HG03060 (cell line): ENCODE results near the gene CHST14.

ENCODE experiments used
- ATAC-seq: cut with Tn5 transposase; IDR thresholded peaks from one replicate; pipeline ENCODE4 v1.9.1; 2021; ENCODE audit warnings: low read depth, moderate number of reproducible peaks; ENCODE audit not compliant: unreplicated experiment

Gene CHST14

DNA sequence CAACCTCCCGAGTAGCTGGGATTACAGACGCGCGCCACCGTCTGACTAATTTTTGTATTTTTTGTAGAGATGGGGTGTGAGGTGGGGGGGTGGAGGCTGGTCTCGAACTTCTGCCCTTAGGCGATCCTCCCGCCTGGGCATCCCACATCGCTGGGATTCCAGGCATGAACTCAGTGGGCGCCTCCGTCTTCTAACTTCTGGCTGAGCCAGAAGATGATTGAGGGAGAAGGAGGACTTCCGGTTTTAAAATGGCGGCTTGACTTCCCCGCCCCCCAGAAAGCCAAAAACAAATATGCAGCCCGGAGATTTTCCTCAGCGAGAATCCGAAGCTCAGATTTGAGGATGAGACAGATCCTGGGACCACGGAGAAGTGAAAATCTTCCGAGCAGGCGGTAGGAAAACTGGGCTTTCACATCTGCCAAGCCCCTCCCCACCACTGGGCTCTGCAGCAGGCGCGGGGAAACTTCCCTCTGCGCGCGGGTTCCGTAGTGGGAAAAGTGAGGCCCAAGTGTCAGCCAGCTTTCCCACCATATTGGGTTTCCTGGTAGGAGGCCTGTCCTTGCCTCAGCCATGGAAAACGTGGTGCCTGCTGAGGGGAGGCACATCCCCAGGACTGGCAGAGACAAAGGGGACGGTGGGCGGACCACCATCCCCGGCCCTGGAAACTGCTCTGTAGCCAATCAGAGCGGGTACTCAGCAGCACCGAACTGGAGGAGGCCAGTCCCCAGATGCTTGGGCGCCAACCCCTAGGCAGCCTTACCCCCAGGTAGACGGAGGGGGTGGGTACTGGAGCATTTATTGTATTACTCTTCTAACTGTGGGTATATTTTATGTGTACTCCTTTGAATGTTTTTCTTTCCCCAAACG, 17.3 kb downstream of the CHST14 start:
- ATAC-seq, result no peak

DNA sequence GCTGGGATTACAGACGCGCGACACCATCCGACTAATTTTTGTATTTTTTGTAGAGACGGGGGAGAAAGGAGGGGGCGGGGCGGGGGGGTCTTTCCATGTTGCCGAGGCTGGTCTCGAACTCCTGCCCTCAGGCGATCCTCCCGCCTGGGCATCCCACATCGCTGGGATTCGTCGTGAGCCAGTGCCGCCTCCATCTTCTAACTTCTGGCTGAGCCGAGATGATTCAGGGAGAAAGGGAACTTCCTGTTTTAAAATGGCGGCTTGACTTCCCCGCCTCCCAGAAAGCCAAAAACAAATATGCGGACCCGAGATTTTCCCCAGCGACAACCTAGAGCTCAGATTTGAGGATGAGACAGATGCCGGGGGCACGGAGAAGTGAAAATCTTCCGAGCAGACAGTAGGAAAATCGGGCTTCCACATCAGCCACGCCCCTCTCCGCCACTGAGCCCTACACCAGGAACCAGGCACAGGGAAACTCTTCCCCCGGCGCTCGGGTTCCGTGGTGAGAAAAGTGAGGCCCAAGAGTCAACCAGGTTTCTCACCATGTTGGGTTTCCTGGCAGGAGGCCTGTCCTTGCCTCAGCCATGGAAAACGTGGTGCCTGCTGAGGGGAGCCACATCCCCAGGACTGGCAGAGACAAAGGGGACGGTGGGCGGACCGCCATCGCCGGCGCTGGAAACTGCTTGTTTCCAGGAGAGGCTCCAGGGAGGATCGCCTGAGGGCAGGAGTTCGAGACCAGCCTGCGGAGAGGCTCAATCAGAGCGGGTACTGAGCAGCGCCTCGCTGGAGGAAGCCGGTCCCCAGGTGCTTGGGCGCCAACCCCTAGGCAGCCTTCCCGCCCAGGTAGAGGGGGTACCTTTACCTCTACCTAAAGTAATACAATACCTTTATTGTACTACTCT, 18.7 kb downstream of the CHST14 start:
- no peak for ATAC-seq

DNA sequence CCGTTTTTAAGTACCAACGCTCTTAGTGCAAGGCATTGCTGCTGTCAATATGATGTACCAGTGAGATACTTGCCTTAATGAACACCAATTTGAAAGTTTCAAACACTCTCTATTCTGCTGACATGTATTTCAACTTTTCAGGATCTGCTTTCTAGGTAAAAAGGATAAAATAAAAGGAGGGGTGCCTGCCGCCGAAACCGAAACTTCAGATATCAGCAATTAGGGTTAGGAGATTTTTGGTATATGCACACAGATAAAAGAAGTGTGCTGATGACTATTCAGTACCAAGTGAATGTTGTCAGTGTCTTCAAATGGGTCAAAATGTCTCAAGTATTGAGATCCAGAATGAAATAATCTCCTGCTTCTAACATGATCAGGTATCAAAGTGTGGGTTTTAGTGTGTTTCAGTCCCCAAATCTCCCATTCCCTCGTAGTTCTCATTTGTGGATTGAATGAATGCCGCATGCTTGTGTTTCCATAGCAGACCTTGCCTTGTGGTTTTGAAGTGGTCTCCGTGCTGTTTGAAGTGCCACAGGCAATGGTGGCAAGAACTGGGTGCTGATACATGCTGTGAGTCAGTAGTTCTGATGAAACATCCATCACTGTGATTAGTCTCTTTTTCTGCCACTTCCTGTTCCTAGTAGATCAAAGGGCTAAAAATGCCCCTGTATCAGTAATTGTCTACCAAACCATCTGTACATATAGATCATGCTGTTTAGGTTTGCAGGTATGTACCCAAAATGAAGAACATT, 22.5 kb downstream of the CHST14 start:
- no peak for ATAC-seq

DNA sequence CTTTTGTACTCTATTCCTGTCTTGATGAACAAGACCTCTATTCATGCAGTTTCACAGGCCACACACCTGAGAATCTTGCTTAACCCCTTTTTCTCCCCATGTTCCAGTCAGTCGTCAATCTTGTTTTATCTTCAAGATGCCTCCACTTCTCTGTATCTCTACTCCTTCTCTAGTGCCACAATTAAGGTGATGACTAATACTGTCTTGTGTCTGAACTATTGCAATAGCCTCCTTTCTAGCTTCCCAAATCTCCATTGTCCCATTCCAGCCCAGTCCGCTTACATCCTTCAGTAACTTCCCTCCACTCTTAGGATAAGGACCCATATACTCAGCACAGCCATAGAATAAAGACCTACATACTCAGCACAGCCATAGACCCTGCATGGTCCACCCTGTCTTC, 24.7 kb downstream of the CHST14 start:
- ATAC-seq, result no peak

DNA sequence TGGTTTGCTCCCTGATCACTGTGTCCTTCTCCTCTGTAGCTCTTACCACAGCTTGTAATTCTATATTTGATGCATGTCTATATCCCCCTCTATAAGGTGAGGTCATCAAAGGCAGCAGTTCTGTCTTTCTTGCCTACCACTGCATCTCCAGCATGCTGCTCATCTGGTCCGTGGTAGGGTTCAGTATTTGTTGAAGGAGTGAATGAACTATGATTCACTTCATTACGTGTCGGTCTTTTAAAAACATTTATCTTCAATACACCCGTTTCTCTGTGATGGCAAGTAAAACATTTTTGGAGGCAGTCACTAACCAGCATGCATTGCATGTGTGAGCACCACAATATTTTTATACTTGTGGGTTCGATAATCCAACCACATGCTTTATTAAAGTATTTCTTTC, 27.6 kb downstream of the CHST14 start:
- ATAC-seq, result no peak

DNA sequence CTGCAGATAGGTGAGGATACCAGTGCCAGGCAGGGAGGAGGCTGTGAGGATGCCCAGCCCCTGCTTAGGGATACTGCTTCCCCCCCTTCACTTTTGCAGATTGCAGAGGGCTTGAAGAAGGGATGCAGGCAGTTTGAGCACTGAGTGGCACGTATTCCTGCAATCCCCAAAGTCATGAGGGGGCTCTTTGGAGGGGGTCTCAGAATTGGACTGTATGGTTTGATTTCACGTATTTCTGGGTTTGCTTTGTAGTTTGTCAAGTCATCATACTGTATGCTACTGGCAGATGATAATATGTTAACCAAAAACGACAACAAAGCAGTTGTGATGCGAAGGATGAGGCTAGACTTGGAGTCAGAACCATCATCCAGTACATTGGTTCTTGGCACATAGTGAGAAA, 28.1 kb downstream of the CHST14 start:
- ATAC-seq, result no peak

DNA sequence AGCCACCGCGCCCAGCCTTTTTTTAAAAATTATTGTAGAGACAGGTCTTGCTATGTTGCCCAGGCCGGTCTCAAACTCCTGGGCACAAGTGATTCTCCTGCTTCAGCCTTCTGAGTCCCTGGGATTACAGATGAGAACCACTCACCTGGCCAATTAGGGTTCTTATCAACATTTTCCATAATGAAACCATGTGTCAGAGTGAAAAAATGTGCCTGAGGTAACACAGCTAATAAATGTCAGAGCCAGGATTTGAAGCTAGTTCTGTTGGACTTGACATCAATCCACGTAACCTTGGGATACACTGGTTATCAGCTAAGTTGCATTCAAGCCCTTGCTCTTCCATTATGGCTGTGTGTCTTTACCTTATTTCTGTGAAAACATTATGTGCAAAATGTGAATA, 29.1 kb downstream of the CHST14 start:
- ATAC-seq, result no peak

DNA sequence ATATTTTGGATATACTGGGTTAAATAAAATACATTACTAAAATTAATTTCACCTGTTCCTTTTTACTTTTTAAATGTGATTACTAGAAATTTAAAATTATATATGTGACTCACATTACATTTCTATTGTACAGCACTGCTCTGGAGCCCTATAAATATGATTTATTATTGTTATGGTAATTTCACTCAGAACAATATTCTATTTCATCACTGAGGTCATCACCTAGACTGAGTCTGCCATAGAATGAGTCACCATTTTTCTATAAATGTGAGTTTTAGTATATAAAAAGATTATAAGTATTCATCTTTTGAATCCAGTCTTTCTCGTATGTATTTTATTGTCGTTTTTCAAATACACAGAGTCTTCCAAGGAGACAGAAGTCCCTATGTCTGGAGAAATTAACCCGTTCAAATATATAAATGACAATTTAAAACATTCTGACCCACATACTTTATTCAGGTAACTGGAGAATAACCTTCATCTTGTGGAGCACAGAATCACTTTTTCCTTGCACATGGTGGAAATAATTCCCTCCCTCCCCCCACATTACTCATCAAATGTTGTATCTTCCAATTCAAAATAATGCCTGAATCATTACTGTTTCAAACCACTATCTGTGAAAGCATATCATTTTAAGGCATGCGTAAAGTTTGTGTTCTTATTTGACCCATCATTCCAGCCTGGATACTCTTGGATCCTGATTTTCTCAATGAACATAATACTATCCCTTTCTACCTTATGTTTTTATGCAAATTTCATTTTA, 30.0 kb downstream of the CHST14 start:
- ATAC-seq, result no peak

DNA sequence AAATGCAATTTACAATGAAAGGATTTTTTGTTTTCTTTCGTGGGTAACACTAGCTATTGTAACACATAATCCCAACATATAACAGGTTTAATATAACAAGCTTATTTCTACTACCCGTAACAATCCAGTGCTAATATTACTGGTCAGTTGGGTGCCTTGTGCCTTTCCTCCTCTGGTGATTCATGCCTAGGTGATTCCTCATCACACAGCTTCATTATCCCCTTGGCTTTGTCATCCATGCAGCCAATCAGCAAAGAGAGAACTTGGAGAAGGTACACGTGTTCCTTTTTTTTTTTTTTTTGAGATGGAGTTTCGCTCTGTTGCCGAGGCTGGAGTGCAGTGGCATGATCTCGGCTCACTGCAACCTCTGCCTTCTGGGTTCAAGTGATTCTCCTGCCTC, 30.7 kb downstream of the CHST14 start:
- no peak for ATAC-seq

DNA sequence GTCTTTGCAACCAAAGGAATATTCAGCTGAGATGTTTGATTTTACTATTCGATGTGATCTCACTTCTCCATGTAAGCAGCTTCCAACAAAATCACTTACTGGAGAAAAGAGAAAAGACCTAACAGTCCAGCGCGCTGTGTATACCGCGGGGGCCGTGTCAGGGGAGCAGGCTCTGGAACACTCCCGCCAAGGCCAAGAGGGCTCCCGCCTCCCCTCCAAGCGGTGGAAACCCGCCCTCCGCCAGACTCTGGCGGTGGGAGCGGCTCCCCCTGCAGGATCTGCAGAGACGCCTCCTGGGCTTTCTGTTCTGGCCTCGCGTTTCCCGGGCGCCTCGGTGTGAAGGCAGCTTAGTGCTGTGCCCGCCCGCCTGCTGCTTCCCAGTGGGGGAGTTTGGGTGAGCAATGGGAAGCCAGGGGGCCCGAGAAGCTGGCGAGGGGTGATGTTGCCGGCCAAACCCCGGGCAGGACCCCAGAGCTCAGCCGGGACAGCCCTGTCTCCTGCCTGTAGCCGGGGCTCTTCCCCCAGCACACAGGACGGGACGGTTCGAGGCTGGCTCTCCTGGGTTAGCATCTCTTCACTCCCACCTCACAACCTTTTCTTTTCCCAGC, 36.3 kb downstream of the CHST14 start:
- ATAC-seq, result no peak

DNA sequence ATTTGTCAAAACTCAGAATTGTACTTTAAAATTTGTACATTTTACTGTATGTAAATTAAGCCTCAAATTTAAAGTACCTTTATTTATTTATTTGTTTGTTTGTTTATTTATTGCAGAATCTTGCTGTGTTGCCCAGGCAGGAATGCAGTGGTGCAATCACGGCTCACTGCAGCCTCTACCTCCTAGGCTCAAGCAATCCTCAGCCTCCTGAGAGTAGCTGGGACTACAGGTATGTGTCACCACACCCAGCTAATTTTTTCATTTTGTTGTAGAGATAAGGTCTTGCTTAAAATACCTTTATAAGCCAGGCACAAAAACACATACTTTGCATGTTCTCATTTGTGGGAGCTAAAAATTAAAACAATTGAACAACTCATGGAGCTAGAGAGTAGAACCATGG, 37.4 kb downstream of the CHST14 start:
- no peak for ATAC-seq

DNA sequence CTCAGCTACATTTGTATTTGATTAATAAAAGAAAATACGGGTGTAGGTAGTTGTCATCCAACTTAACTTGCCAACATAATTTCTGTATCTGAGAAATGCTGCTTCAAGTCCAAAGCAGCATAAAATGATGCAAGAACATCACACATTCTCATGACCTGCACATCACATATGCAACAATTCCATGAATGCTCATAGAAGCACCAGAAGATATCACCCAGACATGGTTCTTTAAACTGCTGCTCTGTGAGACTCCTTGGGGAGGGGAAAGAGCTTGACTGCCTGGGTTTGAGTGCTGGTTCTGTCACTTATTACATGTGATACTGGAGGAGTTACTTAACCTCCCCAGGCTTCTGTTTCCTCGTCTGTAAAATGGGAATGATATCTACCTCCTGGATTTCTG, 39.4 kb downstream of the CHST14 start:
- no peak for ATAC-seq

DNA sequence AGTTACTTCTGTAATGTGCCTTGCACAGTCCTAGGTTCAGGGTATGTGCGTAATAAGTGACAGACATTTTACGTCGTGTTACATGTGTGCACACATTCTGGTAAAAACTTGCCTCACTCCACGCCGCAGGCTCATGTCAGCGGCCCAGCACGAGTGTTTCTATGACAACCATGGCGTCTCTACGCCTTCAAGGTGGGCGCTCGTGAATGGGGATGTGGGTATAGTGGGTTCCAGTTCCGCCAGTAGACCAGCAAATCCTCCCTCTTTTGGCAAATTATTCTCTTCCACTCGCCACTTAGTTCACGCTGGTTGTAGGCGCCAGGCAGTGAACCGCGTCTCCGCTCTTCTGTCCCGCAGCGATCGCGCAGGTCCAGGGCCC, 40.3 kb downstream of the CHST14 start:
- no peak for ATAC-seq

DNA sequence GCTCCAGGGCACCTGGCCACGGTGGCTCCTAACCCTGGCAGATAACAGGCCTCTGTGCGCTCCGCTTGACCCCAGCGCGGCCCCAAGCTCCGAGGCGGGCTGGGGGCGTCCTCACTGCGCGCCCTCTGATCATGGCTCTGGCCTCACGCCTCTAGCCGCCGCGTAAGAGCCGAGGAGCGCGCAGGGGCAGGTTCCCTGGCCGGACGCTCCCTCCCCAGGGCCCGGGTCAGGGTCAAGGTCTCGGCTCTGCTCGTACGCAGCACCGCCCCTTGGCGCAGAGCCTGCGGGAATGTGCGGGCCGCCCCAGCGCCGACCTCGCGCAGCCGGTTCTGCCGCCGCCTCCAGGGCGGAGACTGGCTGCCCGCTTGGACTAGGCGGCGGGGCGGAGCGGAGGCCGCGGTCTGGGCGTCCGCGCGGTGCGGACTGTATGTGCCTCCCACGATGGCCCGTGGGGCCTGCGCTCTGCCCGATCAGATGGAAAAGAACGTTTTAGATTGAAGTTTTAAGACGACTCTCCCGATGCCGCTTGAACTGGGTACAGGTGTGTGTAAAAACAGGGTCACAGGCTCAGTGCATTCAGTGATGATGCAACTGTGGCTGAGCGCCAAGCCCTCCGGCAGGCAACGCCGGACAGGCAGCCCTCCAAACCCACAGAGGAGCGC, 40.8 kb downstream of the CHST14 start:
- ATAC-seq, result no peak

DNA sequence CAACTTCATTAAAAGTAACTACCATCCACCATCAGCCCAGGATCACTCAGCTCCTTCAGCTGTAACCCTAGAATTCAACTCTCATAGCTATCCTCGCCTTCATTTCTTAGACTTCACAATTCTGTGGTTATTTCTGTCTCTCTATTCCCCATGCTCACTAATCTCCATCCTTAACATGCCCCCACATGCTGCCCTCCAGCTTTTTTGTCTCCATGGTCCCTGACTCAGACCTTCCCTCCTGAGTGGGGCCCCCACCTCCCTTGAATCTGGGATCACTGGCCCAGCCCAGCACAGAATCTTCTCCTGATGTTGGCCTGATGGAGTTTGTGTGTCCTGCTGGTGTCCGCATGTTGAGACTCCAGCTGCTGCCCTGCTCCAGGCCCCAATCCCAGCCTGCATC, 41.7 kb downstream of the CHST14 start:
- ATAC-seq, result no peak

DNA sequence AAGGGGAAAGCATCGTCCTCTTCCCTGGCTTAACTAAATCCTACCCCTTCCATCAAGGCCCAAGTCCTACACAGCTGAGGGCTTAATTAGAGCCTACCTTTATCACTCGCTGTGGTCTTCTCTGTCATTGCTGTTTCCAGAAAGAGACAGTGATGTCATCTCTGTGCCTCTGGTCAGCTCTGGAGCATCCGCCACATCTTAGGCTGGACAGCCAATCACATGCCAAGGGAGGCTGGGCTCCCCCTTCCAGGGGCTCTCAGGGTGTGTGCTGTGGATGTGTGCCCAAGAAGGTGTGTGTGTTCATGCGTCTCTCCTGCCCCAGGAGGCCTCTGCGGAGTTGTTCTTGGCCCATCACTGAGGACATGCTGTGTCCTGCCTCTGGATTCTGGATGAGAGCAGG, 42.8 kb downstream of the CHST14 start:
- ATAC-seq, result no peak

DNA sequence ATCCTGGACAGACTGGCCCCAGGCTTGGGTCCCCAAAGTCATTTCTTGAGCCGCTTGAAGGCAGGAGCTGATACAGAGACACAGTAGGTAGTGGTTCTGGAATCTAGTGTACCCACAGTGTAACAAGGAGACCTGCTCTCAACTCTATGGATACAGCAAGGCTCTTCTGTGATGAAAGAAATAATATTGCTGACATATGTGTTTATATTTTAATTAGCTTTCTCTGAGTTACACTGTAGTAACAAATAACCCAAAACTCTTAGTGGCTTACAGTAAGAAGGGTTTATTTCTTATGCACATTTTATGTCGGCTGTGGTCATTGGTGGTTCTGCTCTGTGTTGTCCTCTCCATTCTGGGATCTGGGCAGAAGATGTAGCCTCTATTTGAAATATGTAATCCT, 45.5 kb downstream of the CHST14 start:
- no peak for ATAC-seq
